Limb (tissue), 2 donors: ENCODE measurements around the gene CERS5.
"Not testable (repeated sequence)": the region's sequence is repeated elsewhere in the genome, so short reads cannot be mapped to it uniquely, and the experiment has no call there.

Source experiments
- DNase-seq, 2 donors: peaks; one replicate each; pipeline ENCODE4 v3.0.0-alpha.2; 2016; ENCODE audit errors: extremely low spot score in 2 of 2

CERS5 gene

GRCh38 chr12:50103767-50104321, 63.3 kb downstream of the CERS5 start, which contains the start of gene GPD1:
GPD1 (plus strand) TSS chr12:50104008; CDS start chr12:50104051, 43 bp downstream.
- peak in 1 of 2 donors; percentile 57 for DNase-seq

GRCh38 chr12:50103351-50103750, 63.8 kb downstream of the CERS5 start:
- DNase-seq = no peak

GRCh38 chr12:50102646-50103309, 64.4 kb downstream of the CERS5 start:
- DNase-seq = no peak

- DNase-seq = no peak
Measured at GRCh38 chr12:50102131-50102531, 65.0 kb downstream of the CERS5 start.

- DNase-seq = peak in 1 of 2 donors; percentile 51
Measured at GRCh38 chr12:50101663-50102062, 65.5 kb downstream of the CERS5 start.

- no peak for DNase-seq
Measured at GRCh38 chr12:50100561-50100960, 66.6 kb downstream of the CERS5 start.

- no peak for DNase-seq
Measured at GRCh38 chr12:50099302-50100008, 67.7 kb downstream of the CERS5 start.

- DNase-seq = no peak
Measured at GRCh38 chr12:50097952-50098351, 69.2 kb downstream of the CERS5 start.

- DNase-seq = no peak
Measured at GRCh38 chr12:50090391-50090790, 76.8 kb downstream of the CERS5 start.

GRCh38 chr12:50089730-50090129, 77.4 kb downstream of the CERS5 start:
- DNase-seq = no peak

GRCh38 chr12:50088577-50089335, 78.4 kb downstream of the CERS5 start:
- DNase-seq = peak in 1 of 2 donors; percentile 60

- no peak for DNase-seq
Measured at GRCh38 chr12:50087995-50088394, 79.2 kb downstream of the CERS5 start.

GRCh38 chr12:50087151-50087550, 80.0 kb downstream of the CERS5 start:
- no peak for DNase-seq

GRCh38 chr12:50086148-50086547, 81.0 kb downstream of the CERS5 start:
- DNase-seq = no peak

GRCh38 chr12:50085615-50086072, 81.5 kb downstream of the CERS5 start:
- DNase-seq = no peak

- peak; percentile 95 to 96 for DNase-seq
Measured at GRCh38 chr12:50084775-50085614, 82.2 kb downstream of the CERS5 start, which contains the start of gene SMARCD1. SMARCD1 (plus strand) TSS chr12:50085342; CDS start chr12:50085370, 28 bp downstream.

GRCh38 chr12:50084409-50084774, 82.8 kb downstream of the CERS5 start:
- DNase-seq = not testable (repeated sequence)

- no peak for DNase-seq
Measured at GRCh38 chr12:50083301-50083700, 83.9 kb downstream of the CERS5 start.

- DNase-seq = no peak
Measured at GRCh38 chr12:50082644-50083043, 84.5 kb downstream of the CERS5 start.

- no peak for DNase-seq
Measured at GRCh38 chr12:50081096-50081808, 85.9 kb downstream of the CERS5 start.
